Testis (tissue), 2 donors: ENCODE measurements around the gene PCBP3.

Experiments
- CTCF ChIP-seq, 3 experiments: fragments of 450-650 bp in 2 of 3; fragments of 200-600 bp in 1 of 3; sonication (generic) in 1 of 3; IDR thresholded peaks; one replicate each; pipeline ENCODE4 v1.5.1; 2016 to 2019; ENCODE audit warnings: antibody characterized with exemption in 3 of 3, mild to moderate bottlenecking in 2 of 3, moderate library complexity in 1 of 3
- POLR2A ChIP-seq: fragments of 450-650 bp; IDR thresholded peaks from one replicate; pipeline ENCODE4 v1.6.1; 2017; ENCODE audit warnings: antibody characterized with exemption, mild to moderate bottlenecking, moderate library complexity

- TF ChIP-seq POLR2A (no peak), CTCF (IDR thresholded peaks at IDR 0.05) (no peak)
These were observed 206.1 kb downstream of the PCBP3 start for GRCh38 chr21:45849651-45850050.
